IMR-90 (cell line): ENCODE measurements around the gene IGFBP1. TPM values are rescaled to one million over a fixed set of nuclear protein-coding genes. Genes with fewer than 3 reads are reported as not detected.

Experiments
- ATAC-seq: fragments of 200-7000 bp; cut with Tn5 transposase; 2 replicates; pipeline ENCODE4 v1.9.1; 2020; ENCODE audit warnings: low read depth, mild to moderate bottlenecking, moderate library complexity
- BruUV-seq: library from RNA; stranded (reverse); fragments of 400-500 nt; replicated peaks from 2 replicates; lab custom pipeline; 2021; lab: Mats Ljungman, UMichigan
- CTCF ChIA-PET: fragments of 300-600 bp; formaldehyde crosslinking; extraction: SDS; loops from one replicate; lab custom pipeline; 2021; ENCODE audit warnings: antibody characterized with exemption; lab: Yijun Ruan, JAX
- POLR2A ChIA-PET: fragments of 300-600 bp; sonication (Branson Sonifier 250); formaldehyde crosslinking; loops from one replicate; lab custom pipeline; 2022; ENCODE audit warnings: antibody characterized with exemption; ENCODE audit not compliant: unreplicated experiment; lab: Charles Lee
- DNase-seq: peaks from one replicate; pipeline ENCODE4 v3.0.0; 2013
- H2AFZ ChIP-seq: replicated peaks from 2 replicates; pipeline ENCODE3; 2013; ENCODE audit warnings: low read length, mild to moderate bottlenecking; ENCODE audit not compliant: poor library complexity
- H2AK5ac ChIP-seq: 2 replicates; pipeline ENCODE4 v1.6.1; 2013; ENCODE audit warnings: low read depth, low read length, inconsistent platforms
- H2AK9ac ChIP-seq: replicated peaks from 2 replicates; pipeline ENCODE3; 2013; ENCODE audit warnings: mild to moderate bottlenecking, low read depth, low read length, moderate library complexity; ENCODE audit not compliant: poor library complexity
- H2BK120ac ChIP-seq: 2 replicates; pipeline ENCODE4 v1.6.1; 2013; ENCODE audit warnings: low read depth, low read length, inconsistent platforms
- H2BK15ac ChIP-seq: 3 replicates; pipeline ENCODE4 v1.6.1; 2013; ENCODE audit warnings: low read depth, low read length, inconsistent platforms
- H2BK20ac ChIP-seq: 2 replicates; pipeline ENCODE4 v1.6.1; 2013; ENCODE audit warnings: low read depth, mild to moderate bottlenecking, inconsistent platforms, low read length, moderate library complexity
- H2BK5ac ChIP-seq: 2 replicates; pipeline ENCODE4 v1.6.1; 2013; ENCODE audit warnings: mild to moderate bottlenecking, low read depth, low read length, inconsistent platforms; ENCODE audit not compliant: poor library complexity, severe bottlenecking
- H3K14ac ChIP-seq: replicated peaks from 2 replicates; pipeline ENCODE4 v1.6.1; 2013; ENCODE audit warnings: low read depth, low read length, inconsistent platforms
- H3K18ac ChIP-seq: 2 replicates; pipeline ENCODE4 v1.6.1; 2013; ENCODE audit warnings: low read depth, low read length, control low read depth
- H3K23ac ChIP-seq: 2 replicates; pipeline ENCODE4 v1.6.1; 2013; ENCODE audit warnings: low read depth, low read length, inconsistent platforms
- H3K27ac ChIP-seq: 2 replicates; pipeline ENCODE4 v1.5.1; 2013; ENCODE audit warnings: mild to moderate bottlenecking, control low read depth, low read length; ENCODE audit not compliant: insufficient read depth
- H3K27me3 ChIP-seq: 2 replicates; pipeline ENCODE4 v1.6.1; 2013; ENCODE audit warnings: low read length; ENCODE audit not compliant: control insufficient read depth, insufficient read depth
- H3K36me3 ChIP-seq: 2 replicates; pipeline ENCODE4 v1.6.1; 2013; ENCODE audit warnings: low read length, mixed read lengths; ENCODE audit not compliant: control insufficient read depth, insufficient read depth
- H3K4ac ChIP-seq: 2 replicates; pipeline ENCODE4 v1.6.1; 2013; ENCODE audit warnings: low read depth, low read length, inconsistent platforms
- H3K4me1 ChIP-seq: 2 replicates; pipeline ENCODE4 v1.6.1; 2013; ENCODE audit warnings: low read length, mixed read lengths; ENCODE audit not compliant: control insufficient read depth, insufficient read depth
- H3K4me2 ChIP-seq: 2 replicates; pipeline ENCODE4 v1.6.1; 2013; ENCODE audit warnings: low read depth, mild to moderate bottlenecking, control low read depth, low read length, moderate library complexity
- H3K4me3 ChIP-seq: 2 replicates; pipeline ENCODE4 v1.5.1; 2013; ENCODE audit warnings: low read depth, mild to moderate bottlenecking, control low read depth, low read length, moderate library complexity; ENCODE audit not compliant: insufficient read depth
- H3K56ac ChIP-seq: 2 replicates; pipeline ENCODE4 v1.6.1; 2013; ENCODE audit warnings: low read length, inconsistent platforms; ENCODE audit not compliant: insufficient read depth; ENCODE audit errors: extremely low read depth
- H3K79me1 ChIP-seq, 2 experiments: 2 replicates each; pipeline ENCODE4 v1.6.1; 2013; ENCODE audit warnings: low read length in 2 of 2, inconsistent platforms in 1 of 2, low read depth in 1 of 2
- H3K9ac ChIP-seq: 2 replicates; pipeline ENCODE4 v1.6.1; 2013; ENCODE audit warnings: low read depth, low read length, control low read depth
- H3K9me1 ChIP-seq: 2 replicates; pipeline ENCODE4 v1.6.1; 2013; ENCODE audit warnings: low read length, inconsistent platforms; ENCODE audit not compliant: insufficient read depth
- H3K9me3 ChIP-seq: 2 replicates; pipeline ENCODE4 v1.6.1; 2013; ENCODE audit warnings: low read length; ENCODE audit not compliant: control insufficient read depth, insufficient read depth
- H4K20me1 ChIP-seq: 2 replicates; pipeline ENCODE4 v1.6.1; 2013; ENCODE audit warnings: low read length, inconsistent platforms; ENCODE audit not compliant: insufficient read depth
- H4K5ac ChIP-seq: 2 replicates; pipeline ENCODE4 v1.6.1; 2013; ENCODE audit warnings: mild to moderate bottlenecking, low read depth, low read length, control low read depth
- H4K8ac ChIP-seq, 2 experiments: 2 replicates each; pipeline ENCODE4 v1.6.1; 2013; ENCODE audit warnings: low read depth in 2 of 2, low read length in 2 of 2, control low read depth in 1 of 2, inconsistent platforms in 1 of 2
- H4K91ac ChIP-seq: 2 replicates; pipeline ENCODE4 v1.6.1; 2013; ENCODE audit warnings: low read depth, low read length, inconsistent platforms; ENCODE audit not compliant: insufficient read depth
- BHLHE40 ChIP-seq: fragments of 150-350 bp; IDR thresholded peaks from 2 replicates; pipeline ENCODE4 v1.6.1; 2016; ENCODE audit warnings: mild to moderate bottlenecking, low read depth, low read length
- CTCF ChIP-seq: conservative IDR thresholded peaks from 2 replicates; pipeline ENCODE4 v1.5.1; 2012; ENCODE audit warnings: mild to moderate bottlenecking, low read depth, low read length, improper control_type of control experiment
- MAZ ChIP-seq: IDR thresholded peaks from 2 replicates; pipeline ENCODE4 v1.6.1; 2012; ENCODE audit warnings: low read depth, mild to moderate bottlenecking, low read length, improper control_type of control experiment, moderate library complexity, borderline replicate concordance
- RFX5 ChIP-seq: IDR thresholded peaks from 2 replicates; pipeline ENCODE4 v1.8.0; 2012; ENCODE audit warnings: low read depth, mild to moderate bottlenecking, low read length, moderate library complexity
- SMC3 ChIP-seq: fragments of 150-350 bp; IDR thresholded peaks from 2 replicates; pipeline ENCODE4 v1.6.1; 2016; ENCODE audit warnings: low read depth, mild to moderate bottlenecking, antibody characterized with exemption, low read length, moderate library complexity
- WGBS, 2 experiments: methylation state at CpG; one replicate each; pipeline versions ENCODE4 v1.1.5 to v1.1.7; 2013; ENCODE audit warnings: missing lambda C conversion rate in 2 of 2; ENCODE audit not compliant: insufficient read length in 1 of 2; ENCODE audit errors: extremely low coverage in 2 of 2; 5-methylcytosine and 5-hydroxymethylcytosine counted together
- dilution Hi-C: fragments of 300-500 bp; cut with HindIII; formaldehyde crosslinking; loops from one replicate; pipeline ENCODE4 v1.14.3; 2018; ENCODE audit warnings: low sequenced_read_pairs; ENCODE audit not compliant: unreplicated experiment
- in situ Hi-C: fragments of 300-500 bp; cut with MboI; formaldehyde crosslinking; loops from 3 replicates; pipeline ENCODE4 v1.14.3; 2019; ENCODE audit warnings: low sequenced_read_pairs, inconsistent platforms, mixed read lengths
- intact Hi-C: fragments of 100-400 bp; cut with micrococcal nuclease; formaldehyde crosslinking; loops from 2 replicates; pipeline ENCODE4 v1.10.0; 2022
- polyA plus RNA-seq, 3 experiments: library from polyadenylated mRNA; depleted of rRNA; stranded (reverse); fragments of >200 nt; gene quantifications; 2 replicates each; pipeline ENCODE4 v1.2.3, GENCODE V29; 2012; ENCODE audit warnings: low replicate concordance in 1 of 3
- total RNA-seq: library from RNA; depleted of rRNA; stranded (reverse); fragments of >200 nt; gene quantifications from 2 replicates; pipeline ENCODE4 v1.2.3, GENCODE V29; 2012

IGFBP1 gene
- total and polyA plus RNA-seq, 2 of the 4 experiments (the other 2 are of a cell fraction), result not detected

- Histone ChIP-seq H4K91ac (no peak overlapping the region), H2AK9ac (no peak overlapping the region), H3K4me2 (no peak overlapping the region), H2AFZ (no peak overlapping the region), H3K27ac (no peak overlapping the region), H3K4me1 (no peaks in the 10 kb centered on the region), H3K23ac (no peak overlapping the region), H3K4me3 (no peak overlapping the region), H2BK15ac (no peak overlapping the region), H4K5ac (no peak overlapping the region), H2BK5ac (no peak overlapping the region), H3K14ac (no peak overlapping the region), H4K8ac (no peak overlapping the region), H4K20me1 (no peaks in the 10 kb centered on the region), H3K9me1 (no peaks in the 10 kb centered on the region), H3K9ac (no peak overlapping the region), H3K18ac (no peak overlapping the region), H2BK120ac (no peak overlapping the region), H3K4ac (no peak overlapping the region), H3K9me3 (no peaks in the 10 kb centered on the region), H3K36me3 (no peaks in the 10 kb centered on the region), H3K79me1 (no peaks in the 10 kb centered on the region), H3K56ac (no peak overlapping the region), H2BK20ac (no peak overlapping the region), H2AK5ac (no peak overlapping the region), H3K27me3 (peaks cover 17% of the 10 kb centered on the region)
- POLR2A ChIA-PET, result no interaction called here
- intact Hi-C loops, result no loop called here
- TF ChIP-seq BHLHE40 (no peak), SMC3 (no peak), MAZ (no peak), CTCF (no peak), RFX5 (no peak)
- no TSS peak for BruUV-seq
- ATAC-seq (no peak), DNase-seq (no peak)
- dilution Hi-C loops, result no loop called here
- in situ Hi-C loops, result loop anchor here (25.0 kb wide), 1 partner anchor 1036 kb away; no protein-coding TSS in a partner anchor
- CTCF ChIA-PET, result no interaction called here
- whole genome bisulfite sequencing, 2 experiments, result 20% methylated on average over 1 of the region's 1 CpG; no CpG with 5 or more reads in 1 of the 2 experiments
Measured at GRCh38 chr7:45901566-45901965, 13.3 kb downstream of the IGFBP1 start.
